Vagina (tissue), 2 donors: ENCODE results near the gene F2RL3. TPM values are rescaled to one million over a fixed set of nuclear protein-coding genes. Genes with fewer than 3 reads are reported as not detected.

Source experiments
- DNase-seq, 2 donors: peaks; one replicate each; pipeline ENCODE4 v3.0.0-alpha.2; 2017; ENCODE audit errors: extremely low spot score in 2 of 2
- H3K27ac ChIP-seq: fragments of 200-600 bp; sonication (generic); one replicate; pipeline ENCODE4 v1.5.1; 2019
- H3K27me3 ChIP-seq: fragments of 200-600 bp; sonication (generic); one replicate; pipeline ENCODE4 v1.5.1; 2019
- H3K36me3 ChIP-seq, 2 donors: fragments of 200-600 bp; sonication (generic); one replicate each; pipeline ENCODE4 v1.5.1; 2017 to 2019
- H3K4me1 ChIP-seq: fragments of 200-600 bp; sonication (generic); one replicate; pipeline ENCODE4 v1.5.1; 2019
- H3K4me3 ChIP-seq, 2 donors: fragments of 200-600 bp; sonication (generic); 1 replicate in 1 of 2; 2 replicates in 1 of 2; pipeline ENCODE4 v1.5.1; 2016 to 2019
- H3K9me3 ChIP-seq: fragments of 200-600 bp; sonication (generic); one replicate; pipeline ENCODE4 v1.5.1; 2019
- CTCF ChIP-seq, 3 experiments: fragments of 450-650 bp in 2 of 3; fragments of 200-600 bp in 1 of 3; sonication (generic) in 1 of 3; IDR thresholded peaks; one replicate each; pipeline ENCODE4 v1.5.1; 2017 to 2019; ENCODE audit warnings: antibody characterized with exemption in 3 of 3, mild to moderate bottlenecking in 2 of 3, moderate library complexity in 2 of 3
- POLR2A ChIP-seq, 2 donors: fragments of 450-650 bp; IDR thresholded peaks; one replicate each; pipeline ENCODE4 v1.6.1; 2017; ENCODE audit warnings: antibody characterized with exemption in 2 of 2, mild to moderate bottlenecking in 2 of 2, moderate library complexity in 2 of 2
- POLR2AphosphoS5 ChIP-seq, 2 donors: sonication (generic); formaldehyde crosslinking; IDR thresholded peaks; one replicate each; pipeline ENCODE4 v1.9.0; 2017; ENCODE audit warnings: antibody characterized with exemption in 2 of 2, mild to moderate bottlenecking in 2 of 2, low read depth in 1 of 2; ENCODE audit not compliant: insufficient read depth in 1 of 2
- intact Hi-C: fragments of 100-400 bp; cut with DNase I; formaldehyde crosslinking; loops from one replicate; pipeline ENCODE4 v1.15.1; 2023
- total RNA-seq: library from RNA; depleted of rRNA; stranded (reverse); fragments of >200 nt; gene quantifications from one replicate; pipeline ENCODE4 v1.2.3, GENCODE V29; 2016

Gene F2RL3
- total RNA-seq, 1 donor from 2014 or later, result 8.3 TPM

DNA sequence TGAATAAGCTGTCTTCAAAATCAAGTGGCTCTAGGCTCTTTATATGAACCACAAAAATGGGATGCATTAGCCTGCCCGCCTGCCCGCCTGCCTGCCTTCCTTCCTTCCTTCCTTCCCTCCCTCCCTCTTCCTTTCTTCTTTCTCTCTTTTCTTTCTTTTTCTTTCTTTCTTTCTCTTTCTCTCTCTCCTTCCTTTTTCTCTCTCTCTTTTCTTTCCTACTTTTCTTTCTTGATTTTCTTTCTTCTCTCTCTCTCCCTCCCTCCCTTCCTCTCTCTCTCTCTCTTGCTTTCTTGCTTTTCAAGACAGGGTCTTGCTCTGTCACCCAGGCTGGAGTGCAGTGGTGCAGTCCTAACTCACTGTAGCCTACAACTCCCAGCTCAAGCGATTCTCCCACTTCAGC, 26.9 kb downstream of the F2RL3 start:
- TF ChIP-seq POLR2AphosphoS5 (IDR thresholded peaks at IDR 0.05; ENCODE audit: insufficient read depth in 1 of 2, low read depth in 1 of 2), result no peak
- TF ChIP-seq CTCF (IDR thresholded peaks at IDR 0.05), result no peak
- TF ChIP-seq POLR2A (IDR thresholded peaks at IDR 0.05), result no peak
- Histone ChIP-seq H3K4me1 (no peaks in the 10 kb centered on the region), H3K4me3 (no peak overlapping the region), H3K9me3 (peaks cover 5% of the 10 kb centered on the region), H3K27ac (no peak overlapping the region), H3K36me3 (no peaks in the 10 kb centered on the region), H3K27me3 (no peaks in the 10 kb centered on the region)
- no peak for DNase-seq
- intact Hi-C loops, result loop anchor here (10.0 kb wide), 1 partner anchor 161 kb away; no protein-coding TSS in a partner anchor

DNA sequence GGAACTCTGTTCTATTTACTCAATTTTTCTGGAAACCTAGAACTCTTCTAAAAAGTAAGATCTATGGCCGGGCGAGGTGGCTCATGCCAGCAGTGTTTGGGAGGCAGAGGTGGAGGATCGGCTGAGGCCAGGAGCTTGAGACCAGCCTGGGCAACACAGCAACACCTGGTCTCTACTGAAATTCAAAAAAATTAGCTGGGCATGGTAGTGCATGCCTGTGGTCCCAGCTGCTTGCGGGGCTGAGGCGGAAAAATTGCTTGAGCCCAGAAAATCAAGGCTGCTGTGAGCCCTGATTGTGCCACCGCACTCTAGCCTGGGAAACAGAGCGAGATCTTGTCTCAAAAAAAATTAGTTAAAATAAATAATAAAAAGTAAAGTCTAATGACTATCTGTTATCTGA, 28.6 kb downstream of the F2RL3 start:
- H3K27me3 ChIP-seq, result no peaks in the 10 kb centered on the region
- H3K36me3 ChIP-seq, result no peaks in the 10 kb centered on the region
- intact Hi-C loops, result loop anchor here (10.0 kb wide), 1 partner anchor 163 kb away; no protein-coding TSS in a partner anchor
- peaks cover 5% of the 10 kb centered on the region for H3K9me3 ChIP-seq
- no peak overlapping the region for H3K4me3 ChIP-seq
- H3K4me1 ChIP-seq, result no peaks in the 10 kb centered on the region
- no peak overlapping the region for H3K27ac ChIP-seq
- no peak for DNase-seq
- no peak for TF ChIP-seq POLR2AphosphoS5 (IDR thresholded peaks at IDR 0.05; ENCODE audit: insufficient read depth in 1 of 2, low read depth in 1 of 2)

DNA sequence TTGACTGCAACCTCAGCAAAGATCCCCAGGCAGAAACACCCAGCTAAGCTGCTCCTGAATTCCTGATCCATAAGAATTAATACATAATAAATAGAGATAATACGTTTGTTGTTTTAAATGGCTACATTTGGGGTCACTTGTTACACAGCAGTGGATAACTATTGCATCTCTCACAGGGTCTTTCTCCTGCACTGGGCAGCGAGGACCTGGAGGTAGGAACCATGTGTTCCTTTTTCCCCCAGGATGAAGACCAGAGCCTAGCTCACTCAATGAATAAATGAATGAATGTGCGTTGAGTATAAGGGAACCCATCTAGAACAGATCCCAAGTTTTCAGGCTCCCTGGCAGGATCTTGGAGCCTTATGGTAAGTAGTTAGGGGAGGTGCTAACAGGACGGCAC, 30.7 kb downstream of the F2RL3 start:
- intact Hi-C loops, result loop anchor here (10.0 kb wide), 1 partner anchor 165 kb away; no protein-coding TSS in a partner anchor
- no peak for DNase-seq
- Histone ChIP-seq H3K36me3 (no peaks in the 10 kb centered on the region), H3K9me3 (no peaks in the 10 kb centered on the region), H3K4me3 (no peak overlapping the region), H3K27ac (no peak overlapping the region), H3K4me1 (no peaks in the 10 kb centered on the region), H3K27me3 (no peaks in the 10 kb centered on the region)
- TF ChIP-seq POLR2A (IDR thresholded peaks at IDR 0.05) (no peak), POLR2AphosphoS5 (IDR thresholded peaks at IDR 0.05; ENCODE audit: insufficient read depth in 1 of 2, low read depth in 1 of 2) (no peak), CTCF (IDR thresholded peaks at IDR 0.05) (no peak)

DNA sequence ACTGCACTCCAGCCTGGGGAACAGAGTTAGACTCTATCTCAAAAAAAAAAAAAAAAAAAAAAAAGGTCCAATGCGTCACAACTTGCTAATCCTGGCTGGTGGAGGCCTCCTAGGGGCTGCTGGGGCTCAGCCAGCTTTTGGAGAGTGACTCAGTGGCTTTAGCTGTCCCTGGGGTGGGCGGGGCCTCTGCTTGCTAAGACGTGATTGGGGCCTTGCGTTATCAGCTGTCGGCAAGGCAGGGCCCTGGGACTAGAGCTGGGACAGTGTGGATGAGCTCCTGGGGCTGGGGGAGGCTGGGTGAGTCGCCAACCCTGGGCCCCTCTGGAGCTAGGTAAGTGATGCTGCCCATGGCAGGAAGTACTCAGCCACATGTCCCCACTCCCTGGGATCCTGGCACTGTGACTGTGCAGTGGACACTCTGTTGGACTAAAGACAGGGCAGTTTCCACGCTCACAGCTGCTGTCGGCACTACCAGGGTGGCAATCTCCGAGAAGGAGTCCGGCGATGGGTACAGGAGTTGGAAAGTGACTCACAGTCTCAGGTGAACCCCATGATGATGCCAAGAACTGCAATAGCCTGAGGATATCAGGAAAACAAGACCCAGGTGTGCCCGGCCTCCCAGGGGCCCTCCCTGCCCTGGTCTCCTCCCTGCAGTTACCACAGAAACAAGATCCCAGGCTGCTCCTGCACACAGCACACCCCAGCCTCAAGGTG, 32.2 kb downstream of the F2RL3 start:
- Histone ChIP-seq H3K27ac (no peak overlapping the region), H3K9me3 (no peaks in the 10 kb centered on the region), H3K4me1 (no peaks in the 10 kb centered on the region), H3K36me3 (no peaks in the 10 kb centered on the region), H3K27me3 (no peaks in the 10 kb centered on the region), H3K4me3 (no peak overlapping the region)
- no peak for DNase-seq
- intact Hi-C loops, result no loop called here
- peak in 1 of 2 donors; percentile 15 for TF ChIP-seq POLR2AphosphoS5 (IDR thresholded peaks at IDR 0.05; ENCODE audit: insufficient read depth in 1 of 2, low read depth in 1 of 2)
- no peak for TF ChIP-seq CTCF (IDR thresholded peaks at IDR 0.05)

DNA sequence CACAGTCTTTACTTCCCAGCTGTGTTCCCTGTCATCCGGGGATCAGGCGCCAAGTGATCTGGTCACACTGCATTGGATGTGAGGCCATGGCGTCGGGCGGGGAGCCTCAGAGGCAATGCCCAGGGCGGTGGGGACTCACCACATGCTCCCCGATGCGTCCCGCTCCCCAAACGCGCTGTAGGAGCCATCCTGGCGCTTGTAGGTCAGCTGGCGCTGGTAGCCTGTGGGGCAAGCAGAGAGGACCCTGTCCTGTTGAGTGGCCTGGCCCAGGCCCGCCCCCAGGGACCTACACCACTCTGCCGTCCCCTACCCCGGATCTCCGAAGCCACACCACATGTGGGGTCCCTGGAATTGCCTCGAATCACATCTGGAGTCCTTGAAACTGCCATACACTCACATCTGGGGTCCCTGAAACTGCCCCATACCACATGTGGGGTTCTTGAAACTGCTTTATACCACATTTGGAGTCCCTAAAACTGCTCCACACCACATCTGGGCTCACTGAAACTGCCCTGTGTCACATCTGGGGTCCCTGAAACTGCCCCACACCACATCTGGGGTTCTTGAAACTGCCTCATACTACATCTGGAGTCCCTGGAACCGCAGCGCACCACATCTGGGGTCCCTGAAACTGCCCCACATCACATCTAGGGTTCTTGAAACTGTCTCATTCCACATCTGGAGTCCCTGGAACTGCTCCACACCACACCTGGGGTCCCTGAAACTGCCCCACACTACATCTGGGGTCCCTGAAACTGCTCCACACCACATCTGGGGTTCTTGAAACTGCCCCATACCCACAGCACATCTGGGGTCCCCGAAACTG, 33.2 kb downstream of the F2RL3 start:
- Histone ChIP-seq H3K27ac (no peak overlapping the region), H3K9me3 (no peaks in the 10 kb centered on the region), H3K27me3 (no peaks in the 10 kb centered on the region), H3K4me3 (no peak overlapping the region), H3K4me1 (no peaks in the 10 kb centered on the region), H3K36me3 (no peaks in the 10 kb centered on the region)
- DNase-seq, result no peak
- intact Hi-C loops, result no loop called here
- TF ChIP-seq POLR2A (IDR thresholded peaks at IDR 0.05) (no peak), CTCF (IDR thresholded peaks at IDR 0.05) (no peak), POLR2AphosphoS5 (IDR thresholded peaks at IDR 0.05; ENCODE audit: insufficient read depth in 1 of 2, low read depth in 1 of 2) (no peak)
